Kidney (tissue), 14 donors: Measurements from ENCODE around the gene OBP2B. TPM values are rescaled to one million over a fixed set of nuclear protein-coding genes. Genes with fewer than 3 reads are reported as not detected.

Experiments
- DNase-seq, 5 donors: peaks; one replicate each; pipeline ENCODE4 v3.0.0-alpha.2; 2013 to 2020
- FAIRE-seq: peaks from 2 replicates; lab custom pipeline; 2012; peaks lifted over from hg19 to GRCh38; lab: Jason Lieb, UNC
- H3K27ac ChIP-seq, 2 donors: one replicate each; pipeline ENCODE4 v1.7.0; 2013; ENCODE audit warnings: low read depth in 2 of 2, low read length in 2 of 2, inconsistent platforms in 1 of 2
- H3K27me3 ChIP-seq: one replicate; pipeline ENCODE4 v1.7.1; 2013; ENCODE audit warnings: low read length, inconsistent platforms; ENCODE audit not compliant: control insufficient read depth, insufficient read depth
- H3K36me3 ChIP-seq, 3 donors: one replicate each; pipeline versions ENCODE4 v1.7.0 to v1.7.1; 2013; ENCODE audit warnings: low read length in 3 of 3, control low read depth in 1 of 3, inconsistent platforms in 1 of 3; ENCODE audit not compliant: insufficient read depth in 3 of 3, control insufficient read depth in 2 of 3
- H3K4me1 ChIP-seq, 3 donors: one replicate each; pipeline versions ENCODE4 v1.7.0 to v1.7.1; 2013; ENCODE audit warnings: low read length in 3 of 3, inconsistent platforms in 1 of 3, low read depth in 1 of 3; ENCODE audit not compliant: control insufficient read depth in 2 of 3, insufficient read depth in 2 of 3
- H3K4me3 ChIP-seq, 3 donors: one replicate each; pipeline versions ENCODE4 v1.7.0 to v1.8.1; 2013; ENCODE audit warnings: low read length in 3 of 3, control low read depth in 1 of 3, inconsistent platforms in 1 of 3
- H3K9ac ChIP-seq, 3 donors: one replicate each; pipeline versions ENCODE4 v1.7.0 to v1.7.1; 2013; ENCODE audit warnings: low read length in 3 of 3, control low read depth in 1 of 3, inconsistent platforms in 1 of 3
- H3K9me3 ChIP-seq, 3 donors: one replicate each; pipeline versions ENCODE4 v1.7.0 to v1.7.1; 2013; ENCODE audit warnings: low read length in 3 of 3, control low read depth in 1 of 3, inconsistent platforms in 1 of 3; ENCODE audit not compliant: control insufficient read depth in 2 of 3, insufficient read depth in 1 of 3
- intact Hi-C: fragments of 100-400 bp; cut with DNase I; formaldehyde crosslinking; loops from one replicate; pipeline ENCODE4 v1.11.1; 2022
- polyA plus RNA-seq: library from polyadenylated mRNA; stranded (reverse); fragments of 350-450 nt; fragmentation: Illumina TruSeq; extraction: RNeasy Lipid Tissue Mini Kit (QIAGEN cat#74804); gene quantifications from one replicate; pipeline ENCODE4 v1.2.3, GENCODE V29; 2014; ENCODE audit warnings: low read depth, low replicate concordance; ENCODE audit not compliant: insufficient read depth
- total RNA-seq: library from RNA; stranded (reverse); fragmentation: NEBNext Ultra II Directional; extraction: Animal tissue kit (Norgen Biotek cat#: 25700); gene quantifications from one replicate; pipeline ENCODE4 v1.2.1, GENCODE V29; 2021
- TF ChIP-seq, protein P1 (sequence below): IDR thresholded peaks from 3 replicates; pipeline ENCODE4 v1.5.1; 2012; ENCODE audit warnings: mild to moderate bottlenecking, moderate library complexity, borderline replicate concordance; ENCODE audit not compliant: insufficient read depth; ENCODE audit errors: extremely low read depth
- donor health status: control.
- donor health status: control.
- donor health status: control.
- donor health status: control.
- donor health status: control.
- donor health status: DM: yes; HTN: yes; CAD: no.
- donor health status: Normal renal cell carcinoma (clear cell type).

Gene OBP2B
- total and polyA plus RNA-seq, 2 donors from 2014 or later: not detected

DNA sequence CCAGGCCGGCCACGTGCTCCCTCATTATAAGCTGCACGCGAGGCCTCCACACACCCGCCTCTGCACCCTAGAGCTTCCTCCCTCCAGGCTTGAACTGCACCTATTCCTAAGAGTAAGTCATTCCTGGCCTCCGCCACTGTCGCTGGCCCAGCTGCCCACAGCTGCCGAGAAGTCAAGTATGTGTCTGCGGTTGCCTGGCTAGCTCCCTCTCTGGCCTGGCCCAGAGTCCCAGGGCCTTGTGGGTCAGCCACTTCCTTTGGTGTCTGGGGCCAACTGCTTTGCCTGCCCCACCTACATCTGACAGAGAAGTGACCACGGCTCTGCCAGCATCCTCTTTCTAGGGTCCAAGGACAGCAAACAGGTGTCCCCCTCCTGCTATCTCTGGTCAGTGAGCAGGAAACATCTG is 47.6 kb upstream of the OBP2B start:
- TF ChIP-seq, protein P1, sequence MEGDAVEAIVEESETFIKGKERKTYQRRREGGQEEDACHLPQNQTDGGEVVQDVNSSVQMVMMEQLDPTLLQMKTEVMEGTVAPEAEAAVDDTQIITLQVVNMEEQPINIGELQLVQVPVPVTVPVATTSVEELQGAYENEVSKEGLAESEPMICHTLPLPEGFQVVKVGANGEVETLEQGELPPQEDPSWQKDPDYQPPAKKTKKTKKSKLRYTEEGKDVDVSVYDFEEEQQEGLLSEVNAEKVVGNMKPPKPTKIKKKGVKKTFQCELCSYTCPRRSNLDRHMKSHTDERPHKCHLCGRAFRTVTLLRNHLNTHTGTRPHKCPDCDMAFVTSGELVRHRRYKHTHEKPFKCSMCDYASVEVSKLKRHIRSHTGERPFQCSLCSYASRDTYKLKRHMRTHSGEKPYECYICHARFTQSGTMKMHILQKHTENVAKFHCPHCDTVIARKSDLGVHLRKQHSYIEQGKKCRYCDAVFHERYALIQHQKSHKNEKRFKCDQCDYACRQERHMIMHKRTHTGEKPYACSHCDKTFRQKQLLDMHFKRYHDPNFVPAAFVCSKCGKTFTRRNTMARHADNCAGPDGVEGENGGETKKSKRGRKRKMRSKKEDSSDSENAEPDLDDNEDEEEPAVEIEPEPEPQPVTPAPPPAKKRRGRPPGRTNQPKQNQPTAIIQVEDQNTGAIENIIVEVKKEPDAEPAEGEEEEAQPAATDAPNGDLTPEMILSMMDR: no peak
- no peak for FAIRE-seq
- Histone ChIP-seq H3K9me3 (no peaks in the 10 kb centered on the region), H3K27me3 (no peaks in the 10 kb centered on the region), H3K4me1 (peaks cover 2 to 24% (median 20%) of the 10 kb centered on the region in 3 donors), H3K4me3 (no peak overlapping the region), H3K36me3 (peaks cover 0 to 2% (median 0%) of the 10 kb centered on the region in 3 donors), H3K27ac (peak overlapping the region; percentile 72 to 87), H3K9ac (peak overlapping the region in 1 of 3 donors; percentile 19)
- DNase-seq: peak in 1 of 5 donors; percentile 48
- intact Hi-C loops: no loop called here

DNA sequence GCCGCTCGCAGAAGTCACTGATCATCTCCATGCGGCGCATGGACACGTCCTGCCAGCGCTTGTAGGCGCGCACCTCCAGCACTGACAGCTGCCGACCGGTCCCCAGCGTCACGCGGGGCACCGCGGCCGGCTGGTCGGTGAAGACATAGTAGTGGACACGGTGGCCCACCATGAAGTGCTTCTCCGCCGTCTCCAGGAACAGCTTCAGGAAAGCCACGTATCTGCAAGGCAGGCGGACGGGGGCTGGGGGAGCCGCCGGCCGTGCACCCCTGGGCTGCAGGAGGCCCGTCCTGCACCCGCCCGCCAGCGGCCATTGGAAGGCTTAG is 47.0 kb upstream of the OBP2B start:
- DNase-seq: no peak
- TF ChIP-seq, protein P1: no peak
- Histone ChIP-seq H3K4me3 (no peak overlapping the region), H3K4me1 (peaks cover 2 to 26% (median 20%) of the 10 kb centered on the region in 3 donors), H3K9me3 (no peaks in the 10 kb centered on the region), H3K36me3 (peaks cover 0 to 2% (median 0%) of the 10 kb centered on the region in 3 donors), H3K27ac (no peak overlapping the region), H3K27me3 (no peaks in the 10 kb centered on the region), H3K9ac (no peak overlapping the region)
- intact Hi-C loops: no loop called here
- no peak for FAIRE-seq

DNA sequence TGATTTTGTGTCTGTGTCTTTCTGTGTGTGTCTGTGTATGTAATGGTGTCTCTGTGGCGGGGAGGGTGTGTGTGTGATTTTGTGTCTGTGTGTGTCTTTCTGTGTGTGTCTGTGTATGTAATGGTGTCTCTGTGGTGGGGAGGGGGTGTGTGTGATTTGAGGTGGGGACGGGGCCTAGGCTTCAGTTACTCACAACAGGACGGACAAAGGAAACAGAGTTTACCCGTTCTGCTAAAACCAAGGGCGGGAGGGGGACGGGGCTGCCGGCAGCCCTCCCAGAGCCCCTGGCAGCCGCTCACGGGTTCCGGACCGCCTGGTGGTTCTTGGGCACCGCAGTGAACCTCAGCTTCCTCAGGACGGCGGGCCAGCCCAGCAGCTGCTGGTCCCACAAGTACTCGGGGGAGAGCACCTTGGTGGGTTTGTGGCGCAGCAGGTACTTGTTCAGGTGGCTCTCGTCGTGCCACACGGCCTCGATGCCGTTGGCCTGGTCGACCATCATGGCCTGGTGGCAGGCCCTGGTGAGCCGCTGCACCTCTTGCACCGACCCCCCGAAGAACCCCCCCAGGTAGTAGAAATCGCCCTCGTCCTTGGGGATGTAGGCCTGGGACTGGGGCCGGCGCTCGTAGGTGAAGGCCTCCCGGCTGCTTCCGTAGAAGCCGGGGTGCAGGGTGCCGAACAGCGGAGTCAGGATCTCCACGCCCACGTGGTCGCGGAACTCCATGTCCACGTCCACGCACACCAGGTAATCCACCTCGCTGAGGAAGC is 46.5 kb upstream of the OBP2B start:
- Histone ChIP-seq H3K27ac (no peak overlapping the region), H3K27me3 (no peaks in the 10 kb centered on the region), H3K9ac (no peak overlapping the region), H3K9me3 (no peaks in the 10 kb centered on the region), H3K4me3 (no peak overlapping the region), H3K4me1 (peaks cover 2 to 28% (median 21%) of the 10 kb centered on the region in 3 donors), H3K36me3 (peaks cover 0 to 2% (median 0%) of the 10 kb centered on the region in 3 donors)
- intact Hi-C loops: no loop called here
- TF ChIP-seq, protein P1: no peak
- DNase-seq (no peak), FAIRE-seq (no peak)
